A549 (cell line): Measurements from ENCODE around the gene SGCA. TPM values are rescaled to one million over a fixed set of nuclear protein-coding genes. Genes with fewer than 3 reads are reported as not detected.

Experiments used
- ATAC-seq, 2 experiments: fragments of 200-7000 bp in 1 of 2; fragments of >200 bp in 1 of 2; cut with Nextera tagmentation in 1 of 2; cut with Tn5 transposase in 1 of 2; 3 replicates each; pipeline versions ENCODE4 v1.8.0 to v1.9.1; 2018 to 2020; ENCODE audit warnings: mild to moderate bottlenecking in 1 of 2, moderate library complexity in 1 of 2
- CTCF ChIA-PET: fragments of 300-600 bp; sonication (Branson Sonifier 250); formaldehyde crosslinking; extraction: SDS; loops from one replicate; lab custom pipeline; 2021; ENCODE audit warnings: antibody characterized with exemption, inconsistent platforms; lab: Yijun Ruan, JAX
- POLR2A ChIA-PET: fragments of 350-600 bp; formaldehyde crosslinking; extraction: SDS; loops from one replicate; lab custom pipeline; 2021; ENCODE audit warnings: antibody characterized with exemption, inconsistent platforms; lab: Yijun Ruan, JAX
- DNase-seq, 2 experiments: peaks; one replicate each; pipeline versions ENCODE4 v3.0.0 to v3.0.0-alpha.2; 2011 to 2016; ENCODE audit warnings: low read depth in 1 of 2, low spot score in 1 of 2
- FAIRE-seq: peaks from 2 replicates; lab custom pipeline; 2011; peaks lifted over from hg19 to GRCh38; lab: Jason Lieb, UNC
- H3K27ac ChIP-seq, 2 experiments: fragments of >200 bp; sonication (Bioruptor Twin); formaldehyde crosslinking; 3 replicates each; pipeline ENCODE4 v1.5.1; 2016 to 2017
- H3K4me1 ChIP-seq: fragments of >200 bp; sonication (Bioruptor Twin); formaldehyde crosslinking; 3 replicates; pipeline ENCODE4 v1.6.1; 2016
- H3K4me2 ChIP-seq: fragments of >200 bp; sonication (Bioruptor Twin); formaldehyde crosslinking; 3 replicates; pipeline ENCODE4 v1.6.1; 2016
- H3K4me3 ChIP-seq: fragments of >200 bp; sonication (Bioruptor Twin); formaldehyde crosslinking; 3 replicates; pipeline ENCODE4 v1.5.1; 2016
- H3K9me3 ChIP-seq: fragments of >200 bp; sonication (Bioruptor Twin); formaldehyde crosslinking; 3 replicates; pipeline ENCODE4 v1.6.1; 2016
- CEBPB ChIP-seq, 2 experiments: fragments of >200 bp in 1 of 2; sonication (Bioruptor Twin) in 1 of 2; formaldehyde crosslinking in 1 of 2; IDR thresholded peaks; 2 replicates each; pipeline ENCODE4 v1.6.1; 2012 to 2016
- CHD2 ChIP-seq: fragments of 150-350 bp; IDR thresholded peaks from 2 replicates; pipeline ENCODE4 v1.6.1; 2014; ENCODE audit warnings: low read length; ENCODE audit not compliant: partially characterized antibody
- CTCF ChIP-seq: fragments of >200 bp; sonication (Bioruptor Twin); formaldehyde crosslinking; IDR thresholded peaks from 3 replicates; pipeline ENCODE4 v1.5.1; 2016
- EP300 ChIP-seq, 2 experiments: fragments of >200 bp; sonication (Bioruptor Twin); formaldehyde crosslinking; IDR thresholded peaks; 2 replicates in 1 of 2; 3 replicates in 1 of 2; pipeline ENCODE4 v1.6.1; 2016 to 2017
- FOSL2 ChIP-seq, 2 experiments: fragments of 450-650 bp in 1 of 2; fragments of >200 bp in 1 of 2; sonication (Bioruptor Twin) in 1 of 2; formaldehyde crosslinking; IDR thresholded peaks; 2 replicates each; pipeline versions ENCODE4 v1.5.0 to v1.6.1; 2016 to 2020; ENCODE audit warnings: mild to moderate bottlenecking in 1 of 2, moderate library complexity in 1 of 2
- FOXS1 ChIP-seq: fragments of 250-450 bp; sonication (Bioruptor Pico); IDR thresholded peaks from 2 replicates; pipeline ENCODE4 v1.5.0; 2020; ENCODE audit warnings: mild to moderate bottlenecking, moderate library complexity
- HOXA7 ChIP-seq: fragments of 250-450 bp; sonication (Bioruptor Pico); IDR thresholded peaks from 2 replicates; pipeline ENCODE4 v1.5.0; 2020; ENCODE audit warnings: mild to moderate bottlenecking, moderate library complexity
- MAFK ChIP-seq: fragments of 450-650 bp; IDR thresholded peaks from 2 replicates; pipeline ENCODE4 v1.6.1; 2014; ENCODE audit not compliant: partially characterized antibody
- MAX ChIP-seq: IDR thresholded peaks from 2 replicates; pipeline ENCODE4 v1.6.1; 2012
- MAZ ChIP-seq: fragments of 150-350 bp; IDR thresholded peaks from 2 replicates; pipeline ENCODE4 v1.6.1; 2014; ENCODE audit warnings: antibody characterized with exemption, low read depth, low read length, borderline replicate concordance
- PBX3 ChIP-seq: IDR thresholded peaks from 2 replicates; pipeline ENCODE4 v1.6.1; 2012
- POLR2A ChIP-seq: IDR thresholded peaks from 2 replicates; pipeline ENCODE4 v1.6.1; 2012; ENCODE audit warnings: mild to moderate bottlenecking, low read length
- RFX5 ChIP-seq: fragments of 450-650 bp; IDR thresholded peaks from 2 replicates; pipeline ENCODE4 v1.7.1; 2014; ENCODE audit warnings: antibody characterized with exemption, mild to moderate bottlenecking, moderate library complexity
- SMC3 ChIP-seq: fragments of >200 bp; sonication (Bioruptor Twin); formaldehyde crosslinking; IDR thresholded peaks from 3 replicates; pipeline ENCODE4 v1.6.1; 2018; ENCODE audit warnings: inconsistent platforms
- TFCP2L1 ChIP-seq: fragments of 250-450 bp; sonication (Bioruptor Pico); IDR thresholded peaks from 2 replicates; pipeline ENCODE4 v1.5.0; 2021; ENCODE audit warnings: mild to moderate bottlenecking
- TP53 ChIP-seq: fragments of 250-450 bp; sonication (Bioruptor Pico); IDR thresholded peaks from 2 replicates; pipeline ENCODE4 v1.5.0; 2021; ENCODE audit warnings: mild to moderate bottlenecking, moderate library complexity
- USF2 ChIP-seq: fragments of 450-650 bp; IDR thresholded peaks from 2 replicates; pipeline ENCODE4 v1.6.1; 2014; ENCODE audit warnings: antibody characterized with exemption
- WGBS: methylation state at CpG from one replicate; pipeline ENCODE4 v1.1.6; 2017; ENCODE audit errors: missing lambda C conversion rate; 5-methylcytosine and 5-hydroxymethylcytosine counted together
- polyA plus RNA-seq, 4 experiments: library from polyadenylated mRNA; depleted of rRNA in 3 of 4; stranded (reverse); fragments of >200 nt; fragmentation: RNase III in 1 of 4; extraction: RNeasy Plus Mini Kit Qiagen cat#74134 plus additional on column Dnase treatment in 1 of 4; gene quantifications; 2 replicates in 3 of 4; 3 replicates in 1 of 4; pipeline ENCODE4 v1.2.3, GENCODE V29; 2011 to 2017
- TF ChIP-seq, protein P1 (sequence below): fragments of 250-450 bp; sonication (Bioruptor Pico); IDR thresholded peaks from 2 replicates; pipeline ENCODE4 v1.5.0; 2021; ENCODE audit warnings: mild to moderate bottlenecking, moderate library complexity, borderline replicate concordance

SGCA gene
- polyA plus RNA-seq, 2 of the 4 experiments (the other 2 are of a cell fraction), result 0.44 to 3.4 TPM

DNA sequence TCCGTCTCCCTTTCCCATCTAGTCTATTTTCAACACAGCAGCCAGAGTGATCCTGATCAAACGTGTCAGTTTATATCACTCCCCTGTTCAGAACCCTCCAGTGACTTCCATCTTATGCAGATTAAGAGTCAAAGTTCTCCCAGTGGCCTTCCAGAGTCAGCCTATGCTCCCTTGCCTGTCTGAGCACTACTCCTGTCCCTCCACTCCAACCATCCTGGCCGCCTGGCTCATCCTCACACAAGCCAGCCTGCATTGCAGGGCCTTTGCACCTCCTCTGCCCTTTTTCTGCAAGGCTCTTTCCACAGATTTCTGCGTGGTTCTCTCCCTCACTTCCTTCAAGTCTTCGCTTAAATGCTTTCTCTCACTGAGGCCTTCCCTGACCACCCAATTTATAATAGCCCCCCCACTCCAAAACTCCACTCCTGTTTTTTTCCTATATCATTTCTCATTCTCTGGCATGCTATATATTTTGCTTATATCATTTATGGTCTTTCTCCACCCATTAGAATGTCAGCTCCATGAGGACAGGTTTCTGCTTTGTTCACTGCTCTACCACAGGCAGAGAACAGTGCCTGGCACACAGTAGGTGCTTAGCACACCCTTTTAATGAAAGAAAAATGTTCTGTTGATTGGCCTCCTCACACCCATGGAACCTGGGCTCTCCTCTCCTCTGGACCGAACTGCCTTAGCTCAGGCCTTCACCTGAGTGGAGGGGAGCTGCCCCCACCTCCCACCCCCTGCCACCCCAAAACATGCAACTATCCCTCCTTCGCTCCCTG lies 45.1 kb upstream of the SGCA start:
- FAIRE-seq (no peak), DNase-seq (no peak), ATAC-seq (no peak)
- TF ChIP-seq CEBPB (IDR thresholded peaks at IDR 0.05), result no peak
- TF ChIP-seq TFCP2L1 (CRISPR knock-in tag), result no peak
- TF ChIP-seq SMC3, result no peak
- TF ChIP-seq PBX3, result no peak
- TF ChIP-seq FOXS1 (CRISPR knock-in tag), result no peak
- no peak for TF ChIP-seq USF2
- TF ChIP-seq MAZ, result no peak
- POLR2A ChIA-PET, result interaction anchor here (0.8 kb wide), 1 partner anchor 32 kb away, joined by 3 read pairs; no protein-coding TSS in a partner anchor
- no peak overlapping the region for H3K4me2 ChIP-seq
- WGBS, result 68% methylated on average over 7 of the region's 7 CpGs
- CTCF ChIA-PET, result interaction anchor here (1.3 to 60.2 kb wide), 12 partner anchors 9 to 124 kb away, joined by 3 to 1356 read pairs (median 16); partner anchors contain the start of genes PDK2, PPP1R9B and SAMD14
- H3K9me3 ChIP-seq, result no peaks in the 10 kb centered on the region
- peaks cover 10% of the 10 kb centered on the region; the same call in 1 of the 3 replicates for H3K4me1 ChIP-seq
- no peak overlapping the region for H3K4me3 ChIP-seq
- no peak overlapping the region for H3K27ac ChIP-seq

DNA sequence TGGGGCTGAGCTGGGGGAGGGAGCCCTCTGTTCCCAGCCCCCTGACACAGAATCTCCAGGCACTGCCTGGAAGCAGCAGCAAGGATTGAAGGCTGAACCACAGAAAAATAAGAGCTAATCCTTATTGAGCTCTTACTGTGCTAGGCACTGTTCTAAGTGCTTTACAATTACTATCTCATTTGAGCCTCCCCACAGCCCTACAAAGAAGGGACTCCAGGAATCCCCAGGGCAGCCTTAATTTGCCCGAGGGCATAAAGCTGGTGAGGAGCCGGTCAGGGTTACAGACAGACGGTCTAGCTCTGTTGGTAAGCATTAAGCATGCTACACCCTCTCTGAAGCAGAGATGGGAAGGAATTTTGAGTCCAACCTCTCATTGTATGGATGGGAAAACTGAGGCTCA lies 42.9 kb upstream of the SGCA start:
- DNase-seq (no peak), FAIRE-seq (no peak), ATAC-seq (no peak)
- Histone ChIP-seq H3K4me3 (no peak overlapping the region), H3K9me3 (no peaks in the 10 kb centered on the region), H3K4me2 (no peak overlapping the region), H3K4me1 (0 out of 3 replicates have a peak, but pooled peaks cover 5% of the 10 kb centered on the region), H3K27ac (no peak overlapping the region)
- ChIA-PET CTCF (interaction anchor here (0.8 to 60.2 kb wide), 17 partner anchors 13 to 175 kb away, joined by 3 to 1356 read pairs (median 5); partner anchors contain the start of genes PDK2 and PPP1R9B), POLR2A (no interaction called here)
- 80% methylated on average over 3 of the region's 3 CpGs for WGBS
- TF ChIP-seq FOSL2 (IDR thresholded peaks at IDR 0.05) (no peak), FOSL2 (CRISPR knock-in tag; IDR thresholded peaks at IDR 0.05) (no peak), RFX5 (no peak), CTCF (no peak), EP300 (IDR thresholded peaks at IDR 0.05) (no peak), MAX (no peak), CHD2 (no peak), POLR2A (no peak), HOXA7 (no peak), MAFK (no peak), TP53 (CRISPR knock-in tag) (no peak), PBX3 (no peak)
- TF ChIP-seq, protein P1, sequence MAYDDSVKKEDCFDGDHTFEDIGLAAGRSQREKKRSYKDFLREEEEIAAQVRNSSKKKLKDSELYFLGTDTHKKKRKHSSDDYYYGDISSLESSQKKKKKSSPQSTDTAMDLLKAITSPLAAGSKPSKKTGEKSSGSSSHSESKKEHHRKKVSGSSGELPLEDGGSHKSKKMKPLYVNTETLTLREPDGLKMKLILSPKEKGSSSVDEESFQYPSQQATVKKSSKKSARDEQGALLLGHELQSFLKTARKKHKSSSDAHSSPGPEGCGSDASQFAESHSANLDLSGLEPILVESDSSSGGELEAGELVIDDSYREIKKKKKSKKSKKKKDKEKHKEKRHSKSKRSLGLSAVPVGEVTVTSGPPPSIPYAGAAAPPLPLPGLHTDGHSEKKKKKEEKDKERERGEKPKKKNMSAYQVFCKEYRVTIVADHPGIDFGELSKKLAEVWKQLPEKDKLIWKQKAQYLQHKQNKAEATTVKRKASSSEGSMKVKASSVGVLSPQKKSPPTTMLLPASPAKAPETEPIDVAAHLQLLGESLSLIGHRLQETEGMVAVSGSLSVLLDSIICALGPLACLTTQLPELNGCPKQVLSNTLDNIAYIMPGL, result no peak
